Neutrophil (primary cell): ENCODE measurements around the gene ZNF410.
"Not testable (repeated sequence)": the region's sequence is repeated elsewhere in the genome, so short reads cannot be mapped to it uniquely, and the experiment has no call there.

Experiments used
- H3K27ac ChIP-seq: fragments of 200-600 bp; sonication (generic); 2 replicates; pipeline ENCODE4 v1.5.1; 2016; ENCODE audit warnings: mild to moderate bottlenecking, moderate library complexity
- H3K27me3 ChIP-seq: fragments of 200-600 bp; sonication (generic); 2 replicates; pipeline ENCODE4 v1.6.0; 2016; ENCODE audit warnings: mild to moderate bottlenecking
- H3K36me3 ChIP-seq: fragments of 200-600 bp; sonication (generic); 2 replicates; pipeline ENCODE4 v1.5.1; 2017
- H3K4me1 ChIP-seq, 2 experiments: fragments of 200-600 bp in 1 of 2; sonication (generic) in 1 of 2; 1 replicate in 1 of 2; 2 replicates in 1 of 2; pipeline versions ENCODE4 v1.5.1 to v1.6.1; 2013 to 2016; ENCODE audit warnings: low read depth in 1 of 2, low read length in 1 of 2, mild to moderate bottlenecking in 1 of 2, moderate library complexity in 1 of 2; ENCODE audit not compliant: control insufficient read depth in 1 of 2, insufficient read depth in 1 of 2
- H3K4me3 ChIP-seq, 2 experiments: fragments of 200-600 bp in 1 of 2; sonication (generic) in 1 of 2; 1 replicate in 1 of 2; 2 replicates in 1 of 2; pipeline ENCODE4 v1.5.1; 2013 to 2016; ENCODE audit warnings: low read depth in 1 of 2, low read length in 1 of 2, mild to moderate bottlenecking in 1 of 2, moderate library complexity in 1 of 2
- H3K9me3 ChIP-seq: fragments of 200-600 bp; sonication (generic); 2 replicates; pipeline ENCODE4 v1.5.1; 2016
- CTCF ChIP-seq: fragments of 200-600 bp; sonication (generic); IDR thresholded peaks from 2 replicates; pipeline ENCODE4 v1.5.1; 2016; ENCODE audit warnings: antibody characterized with exemption

ZNF410 gene

GRCh38 chr14:73888460-73888725 is 1.7 kb downstream of the ZNF410 start:
- H3K9me3 ChIP-seq = no peaks in the 10 kb centered on the region
- no peak for TF ChIP-seq CTCF
- peak overlapping the region in 1 of 2 experiments; percentile 8 for H3K4me3 ChIP-seq

GRCh38 chr14:73888971-73889370 is 2.3 kb downstream of the ZNF410 start:
- peak overlapping the region; percentile 94 for H3K27ac ChIP-seq
- TF ChIP-seq CTCF = no peak
- H3K9me3 ChIP-seq = no peaks in the 10 kb centered on the region
- H3K27me3 ChIP-seq = no peaks in the 10 kb centered on the region
- peaks cover 25 to 32% of the 10 kb centered on the region in 2 experiments for H3K4me1 ChIP-seq
- H3K36me3 ChIP-seq = peaks cover 16% of the 10 kb centered on the region
- no peak overlapping the region for H3K4me3 ChIP-seq

More at GRCh38 chr14:73888460-73888725, 1.7 kb downstream of the ZNF410 start:
- H3K36me3 ChIP-seq = peaks cover 10% of the 10 kb centered on the region
- no peaks in the 10 kb centered on the region for H3K27me3 ChIP-seq
- H3K4me1 ChIP-seq = peaks cover 25 to 32% of the 10 kb centered on the region in 2 experiments
- H3K27ac ChIP-seq = peak overlapping the region; percentile 94

GRCh38 chr14:73889376-73889775 is 2.7 kb downstream of the ZNF410 start:
- no peaks in the 10 kb centered on the region for H3K27me3 ChIP-seq
- H3K36me3 ChIP-seq = peaks cover 20% of the 10 kb centered on the region
- no peak overlapping the region for H3K4me3 ChIP-seq
- H3K4me1 ChIP-seq = peaks cover 25 to 32% of the 10 kb centered on the region in 2 experiments
- no peak for TF ChIP-seq CTCF
- H3K9me3 ChIP-seq = no peaks in the 10 kb centered on the region
- no peak overlapping the region for H3K27ac ChIP-seq

- Histone ChIP-seq H3K4me1 (peaks cover 7 to 14% of the 10 kb centered on the region in 2 experiments), H3K36me3 (peaks cover 64% of the 10 kb centered on the region)
- not testable (repeated sequence) for H3K9me3 ChIP-seq, H3K4me3 ChIP-seq, H3K27ac ChIP-seq, H3K27me3 ChIP-seq
Measured at GRCh38 chr14:73894180-73894687, 7.6 kb downstream of the ZNF410 start.

- Histone ChIP-seq H3K4me1 (peaks cover 14 to 19% of the 10 kb centered on the region in 2 experiments), H3K4me3 (no peak overlapping the region), H3K27me3 (no peaks in the 10 kb centered on the region), H3K36me3 (peaks cover 73% of the 10 kb centered on the region), H3K27ac (no peak overlapping the region), H3K9me3 (no peaks in the 10 kb centered on the region)
- no peak for TF ChIP-seq CTCF
Measured at GRCh38 chr14:73895939-73896338, 9.3 kb downstream of the ZNF410 start.

GRCh38 chr14:73896521-73896920 is 9.9 kb downstream of the ZNF410 start:
- Histone ChIP-seq H3K27me3 (no peaks in the 10 kb centered on the region), H3K4me1 (peaks cover 14 to 19% of the 10 kb centered on the region in 2 experiments), H3K9me3 (no peaks in the 10 kb centered on the region), H3K36me3 (peaks cover 77% of the 10 kb centered on the region), H3K4me3 (no peak overlapping the region), H3K27ac (no peak overlapping the region)
- no peak for TF ChIP-seq CTCF
